ENCODE measurements around the gene ADCYAP1.
"Not testable (repeated sequence)": the region's sequence is repeated elsewhere in the genome, so short reads cannot be mapped to it uniquely, and the experiment has no call there.

The ADCYAP1 gene

DNA sequence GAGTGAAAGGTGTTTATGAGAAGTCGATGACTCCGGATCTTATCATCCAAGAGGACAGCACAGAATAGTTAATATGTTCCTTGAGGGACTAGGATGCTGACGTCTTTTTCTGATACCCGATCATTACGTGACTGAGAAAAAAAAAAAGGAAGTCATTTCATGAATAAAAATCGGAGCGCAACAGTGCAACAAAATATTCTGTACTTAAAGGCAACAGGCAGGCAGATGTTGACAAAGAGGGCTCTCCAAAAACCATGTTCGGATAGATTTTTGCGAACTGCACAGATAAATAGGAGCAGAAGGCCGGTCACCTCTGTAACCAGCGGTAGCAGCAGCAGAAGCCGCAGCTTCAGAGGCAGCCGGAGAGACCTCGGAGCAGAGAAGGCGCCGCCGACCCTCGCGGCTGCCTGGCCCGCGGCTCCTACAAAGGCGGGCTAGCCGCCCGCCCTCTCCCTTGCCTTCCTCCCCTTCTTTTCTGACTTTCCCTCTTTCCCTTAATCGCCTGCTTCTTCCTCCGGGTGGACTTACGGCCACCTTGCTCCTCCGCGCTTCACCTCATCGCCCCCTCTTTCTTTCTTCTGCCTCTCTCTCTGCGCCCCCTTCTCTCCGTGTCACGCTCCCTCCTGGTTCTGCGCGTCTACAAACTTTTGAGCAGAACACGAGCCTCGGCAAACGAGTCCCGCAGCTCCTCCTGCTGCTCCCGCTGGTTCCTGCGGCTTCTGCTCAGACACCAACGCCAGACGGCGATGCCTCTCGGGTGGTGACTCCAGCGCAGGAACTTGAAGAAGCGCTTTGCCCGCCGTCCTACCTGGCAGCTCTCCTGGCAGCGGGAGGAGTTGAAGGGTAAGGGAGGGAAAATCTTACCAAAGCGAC, at the start of gene ADCYAP1:
Gene ADCYAP1, plus strand, starts transcription at position 654 of the 873 bp plus-strand sequence. CDS start 516 bp downstream, outside the sequence.
- DNase-seq: no peak

DNA sequence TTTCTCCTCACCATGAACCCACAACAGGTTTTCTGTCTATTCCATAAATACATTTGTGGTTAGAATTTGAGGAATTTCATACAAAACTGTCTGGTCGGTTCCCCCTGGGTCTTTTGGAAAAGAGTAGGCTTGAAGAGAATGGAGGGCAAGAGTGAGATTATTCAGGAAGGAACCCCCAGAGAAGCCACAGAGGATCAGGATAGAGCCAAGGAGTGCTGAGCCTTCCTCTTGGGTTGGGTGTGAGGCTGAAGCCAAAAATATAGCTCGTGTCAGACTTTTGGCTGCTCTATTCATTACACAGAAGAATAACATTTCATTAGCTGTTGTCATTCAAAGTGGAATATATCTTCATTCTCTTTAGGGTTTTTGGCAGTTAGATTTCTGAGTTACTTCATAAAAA, 46.7 kb upstream of the ADCYAP1 start:
- no peak for DNase-seq

DNA sequence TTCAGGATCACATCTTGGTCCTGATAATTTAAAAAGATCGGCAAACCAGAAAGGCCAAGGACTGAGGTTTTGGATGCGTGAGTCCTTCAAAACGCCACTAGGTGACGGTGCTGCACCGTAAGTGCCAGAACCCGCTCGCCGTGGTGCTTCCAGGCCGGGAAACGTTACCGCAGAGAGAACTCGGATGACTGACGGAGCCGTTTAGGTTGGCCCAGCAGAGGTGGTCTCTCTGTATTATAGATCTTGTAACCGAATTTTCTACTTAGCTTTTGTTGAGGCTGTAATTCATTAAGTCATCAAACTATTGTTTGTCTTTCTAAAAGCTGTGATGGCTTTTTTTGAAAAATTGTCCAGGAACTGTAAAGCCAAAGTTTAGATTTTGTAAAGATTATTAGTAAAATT, 39.8 kb upstream of the ADCYAP1 start:
- peak; percentile 68 for DNase-seq

DNA sequence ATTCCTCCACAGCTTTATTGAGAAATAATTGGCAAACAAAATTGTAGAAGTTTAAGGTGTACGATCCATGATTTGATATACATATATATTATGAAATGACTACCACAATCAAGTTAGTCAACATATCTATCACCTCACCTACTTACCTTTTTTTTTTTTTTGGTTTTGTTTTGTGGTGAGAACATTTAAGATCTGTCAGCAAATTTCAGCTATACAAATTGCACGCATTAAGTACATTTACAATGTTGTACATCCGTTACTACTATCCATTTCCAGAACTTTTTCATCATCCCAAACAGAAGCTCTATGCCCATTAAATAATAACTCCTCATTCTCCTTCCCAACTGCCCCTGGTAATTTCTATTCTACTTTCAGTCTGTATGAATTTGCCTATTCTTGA, 37.4 kb upstream of the ADCYAP1 start:
- no peak for DNase-seq

DNA sequence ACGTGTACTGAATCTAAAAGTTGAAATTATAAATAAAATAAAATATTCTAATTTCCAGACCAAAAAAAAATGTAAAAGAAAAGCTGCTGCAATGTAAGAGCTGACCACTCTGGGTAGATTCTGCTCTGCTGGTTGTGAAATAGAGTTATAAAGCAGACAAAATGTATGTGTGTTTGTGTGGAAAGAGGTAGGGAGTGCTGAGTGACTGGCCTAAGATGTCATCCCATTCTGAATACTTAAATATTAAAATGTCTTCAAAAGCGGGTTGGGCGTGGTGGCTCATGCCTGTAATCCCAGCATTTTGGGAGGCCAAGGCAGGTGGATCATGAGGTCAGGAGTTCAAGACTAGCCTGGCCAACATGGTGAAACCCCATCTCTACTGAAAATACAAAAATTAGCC, 31.2 kb upstream of the ADCYAP1 start:
- not testable (repeated sequence) for DNase-seq

DNA sequence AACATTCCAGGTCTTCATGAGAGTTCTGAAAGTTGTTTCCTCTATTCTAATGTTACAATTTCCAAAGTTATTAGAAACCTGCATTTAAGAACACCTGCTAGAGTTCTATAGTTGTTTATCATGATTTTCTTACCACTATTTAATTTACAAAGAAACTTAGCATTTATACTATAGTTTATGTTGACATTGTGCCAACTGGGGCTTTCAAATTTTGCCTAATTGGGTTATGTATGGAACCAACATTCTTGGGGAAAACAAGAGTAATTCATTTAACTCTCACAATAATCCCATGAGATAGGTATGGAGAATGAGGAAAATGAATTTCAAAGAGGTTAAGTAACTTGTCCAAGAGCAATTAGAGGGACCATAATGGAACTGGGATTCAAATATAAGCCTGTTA, 28.8 kb upstream of the ADCYAP1 start:
- no peak for DNase-seq

DNA sequence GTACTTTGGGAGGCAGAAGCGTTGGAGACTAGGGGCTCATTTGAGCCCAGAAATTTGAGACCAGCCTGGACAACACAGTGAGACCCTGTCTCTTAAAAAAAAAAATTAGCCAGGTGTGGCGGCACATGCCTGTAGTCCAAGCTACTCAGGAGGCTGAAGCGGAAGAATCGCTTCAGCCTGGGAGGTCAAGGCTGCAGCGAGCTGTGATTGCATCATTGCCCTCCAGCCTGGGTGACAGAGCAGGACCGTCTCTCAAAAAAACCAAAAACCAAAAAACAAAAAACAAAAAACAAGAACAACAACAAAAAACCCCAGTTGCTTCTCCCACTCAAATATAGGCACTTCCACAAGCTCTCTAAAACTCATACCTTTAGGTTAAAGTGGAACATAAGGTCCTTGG, 27.4 kb upstream of the ADCYAP1 start:
- no peak for DNase-seq

DNA sequence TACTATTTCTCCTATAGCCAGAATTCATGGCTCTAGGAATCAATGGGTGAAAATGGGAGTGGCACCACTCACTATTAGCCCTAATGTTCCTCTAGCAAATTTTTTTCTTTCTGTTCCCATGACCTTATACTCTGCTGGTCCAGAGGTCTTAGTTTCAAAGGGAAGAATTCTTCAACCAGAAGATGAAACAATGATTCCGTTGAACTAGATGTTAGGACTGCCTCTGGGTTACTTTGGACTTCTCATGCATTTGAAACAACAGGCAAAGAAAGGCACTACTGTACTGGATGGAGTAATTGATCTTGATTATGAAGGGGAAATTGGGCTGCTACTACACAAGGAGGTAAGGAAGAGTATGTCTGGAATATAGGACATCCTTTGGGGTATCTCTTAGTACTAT, 18.6 kb upstream of the ADCYAP1 start:
- DNase-seq: no peak

DNA sequence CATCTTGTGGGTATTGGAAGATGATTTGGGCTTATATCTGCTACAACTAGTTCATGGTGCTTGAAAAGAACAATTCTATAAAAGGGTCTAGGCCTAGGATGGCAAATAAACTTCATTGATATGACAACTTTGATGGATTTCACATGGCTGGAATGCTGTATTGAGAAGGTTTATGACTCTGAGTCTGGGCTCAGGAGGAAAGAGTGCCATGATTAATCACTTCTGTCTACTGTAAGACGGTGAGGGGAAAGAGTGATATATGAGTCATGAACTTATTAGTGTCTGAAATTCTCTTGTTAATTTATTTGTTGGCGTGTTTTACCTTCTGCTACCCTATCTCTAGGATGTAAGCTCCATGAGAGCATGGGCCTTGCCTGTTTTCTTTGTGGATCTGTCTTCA, 17.0 kb upstream of the ADCYAP1 start:
- DNase-seq: no peak

DNA sequence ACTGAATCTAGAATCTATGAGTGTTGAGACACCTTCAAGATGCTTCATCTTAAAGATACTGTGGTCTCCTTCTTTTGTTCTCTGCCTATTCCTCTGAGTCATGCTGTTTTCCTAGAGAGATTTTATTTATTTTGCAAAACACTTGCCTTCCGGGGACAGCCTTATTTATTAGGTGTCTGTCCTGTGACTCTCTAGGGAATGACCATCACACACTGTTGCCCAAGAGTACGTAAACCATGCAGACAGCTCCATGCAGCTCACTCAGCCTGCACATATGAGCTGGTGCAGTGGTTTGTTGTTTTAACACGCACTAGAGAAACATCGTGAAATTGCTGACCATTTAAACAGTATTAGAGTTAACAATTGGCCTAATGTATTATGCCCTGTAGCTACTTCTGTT, 12.4 kb upstream of the ADCYAP1 start:
- DNase-seq: no peak

DNA sequence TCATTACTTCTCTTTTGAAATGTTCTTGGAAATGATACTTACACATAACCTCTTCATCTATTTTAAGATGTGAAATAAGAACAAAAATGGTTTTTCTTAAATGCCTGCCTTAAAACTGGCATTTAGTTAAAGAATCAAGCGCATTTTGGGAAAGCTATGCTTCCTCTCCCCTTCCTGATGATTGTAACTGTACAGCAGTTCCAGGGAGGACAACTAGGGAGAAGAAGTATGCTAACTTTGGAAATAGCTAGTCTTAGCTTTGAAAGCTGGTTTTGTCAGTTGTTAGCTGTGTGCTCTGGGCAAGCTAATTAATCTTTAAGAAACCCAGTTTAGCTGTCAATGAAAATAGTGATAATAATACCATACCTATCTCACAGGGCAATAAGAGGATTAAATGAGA, 8.4 kb upstream of the ADCYAP1 start:
- no peak for DNase-seq

DNA sequence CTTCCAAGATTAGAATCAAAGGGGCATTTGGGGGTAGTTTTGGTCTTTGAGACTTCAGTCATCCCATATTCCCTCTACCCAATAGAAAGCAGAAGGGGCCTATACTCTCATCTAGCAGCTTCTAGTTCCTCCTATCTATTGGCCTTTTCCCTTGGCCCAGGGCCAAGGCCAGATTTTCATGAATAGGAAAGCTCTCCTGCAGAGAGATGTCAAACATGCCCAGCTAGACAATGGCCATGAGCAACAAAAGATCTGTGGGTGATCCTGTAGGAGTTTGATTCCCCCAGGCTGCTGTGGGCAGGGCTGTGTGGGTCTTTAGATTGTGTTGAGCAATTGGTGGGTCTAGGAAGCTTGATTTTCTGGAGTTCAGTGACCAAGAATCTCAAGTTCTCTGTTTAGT, 2.9 kb upstream of the ADCYAP1 start:
- no peak for DNase-seq

DNA sequence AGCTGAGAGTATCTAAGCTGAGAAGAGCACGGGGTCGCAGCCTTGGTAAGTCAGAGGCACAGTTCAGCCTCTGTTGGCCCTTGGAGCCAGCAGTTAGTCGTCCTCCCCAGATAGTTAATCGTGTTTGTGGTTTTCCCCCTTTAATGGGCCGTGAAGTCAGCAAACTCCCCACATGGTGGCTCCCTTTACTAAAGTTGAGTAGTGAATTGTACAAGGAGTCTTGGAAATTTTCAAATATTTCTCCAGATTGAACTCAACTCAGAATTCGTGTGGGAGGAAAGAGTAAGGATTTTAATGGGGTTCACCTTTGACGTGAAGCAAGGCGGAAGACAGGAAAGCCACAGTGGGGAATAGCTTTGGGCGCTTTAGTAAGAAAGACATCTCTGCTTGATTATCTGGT, 2.4 kb upstream of the ADCYAP1 start:
- DNase-seq: no peak

DNA sequence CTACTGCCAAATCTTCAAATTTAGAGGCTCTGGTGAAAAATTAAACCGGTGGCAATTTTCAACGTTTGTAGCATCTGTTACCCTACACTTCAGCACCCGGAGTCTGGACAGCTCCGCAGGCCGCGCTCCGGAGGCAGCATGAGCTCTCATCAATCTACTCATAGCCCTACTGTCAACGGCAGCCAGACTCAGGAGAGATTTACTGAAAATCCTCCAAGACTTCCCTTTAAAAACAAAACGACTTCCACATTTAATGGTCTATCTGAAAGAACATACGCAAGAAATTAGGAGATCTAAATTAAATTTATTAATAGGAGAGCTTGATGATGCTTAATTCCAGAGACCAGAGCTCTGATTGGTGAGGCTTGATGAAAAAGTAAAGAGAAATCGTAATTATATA, 970 bp upstream of the ADCYAP1 start:
- DNase-seq: no peak

DNA sequence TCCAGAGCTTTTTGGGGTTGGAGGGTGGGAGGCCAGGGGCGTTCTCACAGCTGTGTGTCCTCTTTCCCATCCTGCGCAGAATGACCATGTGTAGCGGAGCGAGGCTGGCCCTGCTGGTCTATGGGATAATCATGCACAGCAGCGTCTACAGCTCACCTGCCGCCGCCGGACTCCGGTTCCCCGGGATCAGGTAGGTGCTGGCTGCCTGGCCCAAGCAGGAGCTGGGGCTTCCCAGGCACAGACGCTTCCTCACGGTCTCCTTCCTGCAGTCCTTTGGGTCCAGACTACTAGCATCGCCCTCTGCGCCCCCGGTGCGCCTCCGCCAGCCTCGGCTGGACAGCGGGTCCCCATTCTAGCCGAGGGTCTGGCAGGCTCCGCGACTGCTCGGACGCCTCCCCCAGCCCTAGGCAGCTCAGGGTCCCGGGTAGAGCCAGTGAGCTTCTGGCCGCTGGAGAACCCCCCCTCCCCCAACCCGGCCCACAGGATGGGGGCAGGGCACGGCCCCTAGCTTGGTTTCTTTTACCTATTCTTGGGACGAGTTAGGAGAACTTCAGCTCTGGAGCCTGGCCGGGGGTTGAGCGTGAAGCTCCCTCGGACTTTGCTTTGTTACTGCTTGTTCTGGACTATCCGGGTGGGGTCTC, 756 bp downstream of the ADCYAP1 start:
- DNase-seq: no peak

DNA sequence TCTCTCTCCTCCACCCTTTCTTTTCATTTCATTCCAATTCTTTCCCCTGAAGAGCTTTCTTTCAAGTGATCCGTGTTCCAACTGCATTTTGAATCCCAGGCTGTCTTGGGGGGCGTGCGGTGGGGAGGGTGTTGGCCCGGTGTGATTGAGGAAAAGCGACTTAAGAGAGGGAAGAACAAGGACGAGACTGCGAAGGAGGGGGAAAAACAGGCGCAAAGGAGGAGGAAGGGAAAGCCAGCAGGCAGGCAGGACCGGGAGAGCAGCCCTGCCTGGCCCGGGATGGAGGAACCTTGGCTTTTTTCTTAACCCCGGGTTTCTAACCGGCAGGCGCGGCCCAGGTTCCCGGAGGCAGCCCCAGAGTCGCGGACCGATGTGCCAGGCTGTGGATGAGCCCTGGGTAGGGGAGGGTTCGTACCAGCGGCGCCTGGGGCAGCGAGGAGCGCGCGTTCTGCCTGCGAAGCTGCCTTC, 1.3 kb downstream of the ADCYAP1 start:
- no peak for DNase-seq

DNA sequence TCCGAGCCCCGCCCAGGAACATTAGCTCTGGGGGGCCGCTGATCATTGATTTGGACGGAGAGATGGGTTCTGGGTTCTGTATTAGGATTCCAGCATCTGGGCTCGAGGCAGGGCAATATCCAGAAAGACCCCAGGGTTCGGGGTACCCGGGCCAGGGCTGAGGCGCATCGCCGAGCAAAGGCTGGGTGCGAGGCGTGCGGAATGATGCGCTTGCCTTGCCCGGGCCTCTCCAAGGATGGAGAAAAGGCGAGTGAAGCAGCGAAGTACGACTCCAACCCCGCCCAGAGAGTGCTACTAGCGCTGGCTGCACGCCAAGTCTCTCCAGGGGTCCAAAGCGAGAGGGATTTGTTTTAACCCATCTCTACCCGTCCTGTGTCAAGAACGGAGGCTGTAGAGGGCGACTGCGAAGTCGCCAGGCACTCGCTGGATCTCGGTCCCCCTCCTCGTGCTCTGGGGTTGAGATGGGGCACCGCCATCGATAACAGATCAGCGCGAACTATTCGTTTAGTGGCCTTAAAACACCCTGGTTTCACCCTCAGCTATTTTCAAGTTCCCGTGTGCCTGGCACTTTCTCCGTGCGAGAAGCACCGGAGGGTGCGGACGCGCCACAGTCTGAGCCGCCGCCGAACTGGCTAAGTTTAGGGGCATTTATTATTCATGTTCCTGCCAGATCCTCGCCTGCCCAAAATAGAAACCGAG, 1.9 kb downstream of the ADCYAP1 start:
- DNase-seq: no peak

DNA sequence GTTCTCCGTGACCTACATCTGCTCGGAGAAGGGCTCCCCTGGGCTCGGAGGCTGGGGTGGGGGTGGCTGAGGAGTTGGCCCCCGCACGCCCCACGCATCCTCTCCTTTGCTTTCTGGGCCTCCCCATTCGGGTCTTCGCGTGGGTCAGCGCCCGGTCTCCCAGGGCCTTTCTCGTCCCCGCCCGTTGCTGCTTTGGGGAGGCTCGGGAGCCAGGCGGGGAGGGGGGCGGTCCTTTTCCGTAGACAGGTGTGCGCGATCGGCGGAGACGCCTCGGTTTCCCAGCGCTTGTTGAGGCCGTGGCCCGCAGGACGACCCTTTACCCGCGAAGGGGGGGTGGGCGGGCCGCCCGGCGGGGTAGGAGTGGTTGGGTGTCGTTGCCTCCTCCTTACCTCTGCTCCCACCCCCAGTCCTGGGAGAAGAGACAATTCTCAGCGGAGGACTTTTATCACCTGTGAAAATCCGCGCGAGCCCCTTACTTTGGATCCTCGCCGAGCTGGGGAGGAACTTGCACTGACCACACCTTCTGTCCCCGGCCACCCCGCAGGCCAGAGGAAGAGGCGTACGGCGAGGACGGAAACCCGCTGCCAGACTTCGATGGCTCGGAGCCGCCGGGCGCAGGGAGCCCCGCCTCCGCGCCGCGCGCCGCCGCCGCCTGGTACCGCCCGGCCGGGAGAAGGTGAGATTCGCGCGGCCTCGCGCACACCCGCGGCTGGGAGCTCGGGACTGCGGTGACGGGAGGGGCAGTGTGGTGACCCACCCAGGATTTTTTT, 2.6 kb downstream of the ADCYAP1 start:
- DNase-seq: no peak

DNA sequence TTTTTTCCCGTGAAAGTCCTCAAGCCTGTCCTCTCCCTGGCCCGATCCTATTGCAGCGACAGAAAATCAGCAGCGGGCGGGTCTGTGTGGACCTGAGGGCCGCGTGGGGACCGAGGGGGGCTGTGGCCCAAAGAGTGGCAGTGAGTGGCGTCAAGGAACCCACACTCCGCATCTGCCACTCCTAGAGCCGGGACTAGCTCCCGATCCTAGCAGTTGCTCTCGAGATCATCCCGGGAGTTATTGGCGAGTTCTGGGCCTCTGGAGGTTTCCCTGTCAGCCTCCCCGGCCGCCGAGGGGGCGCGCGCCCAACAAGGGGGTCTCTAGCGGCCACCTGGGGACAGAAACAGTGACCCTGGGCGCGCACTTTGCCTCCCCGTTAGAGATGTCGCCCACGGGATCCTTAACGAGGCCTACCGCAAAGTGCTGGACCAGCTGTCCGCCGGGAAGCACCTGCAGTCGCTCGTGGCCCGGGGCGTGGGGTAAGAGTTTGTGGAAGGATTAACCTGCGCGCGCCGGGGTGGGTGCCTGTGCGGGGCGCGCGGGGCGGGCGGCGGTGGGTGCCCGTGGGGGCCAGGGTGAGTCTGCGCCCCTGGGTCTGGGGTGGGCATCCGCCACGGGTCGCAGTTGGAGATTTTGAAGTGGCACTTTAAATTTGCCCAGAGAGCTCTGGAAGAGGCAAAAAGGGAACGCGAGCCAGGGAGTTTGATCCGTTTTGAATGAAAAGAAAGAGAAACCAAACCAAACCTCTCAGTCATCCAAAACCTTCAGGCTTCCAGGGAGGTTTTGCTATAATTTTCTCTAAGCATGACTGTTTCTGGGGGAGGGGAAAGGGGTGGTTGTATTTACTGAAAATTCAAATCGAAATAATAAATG, 3.5 kb downstream of the ADCYAP1 start:
- no peak for DNase-seq

DNA sequence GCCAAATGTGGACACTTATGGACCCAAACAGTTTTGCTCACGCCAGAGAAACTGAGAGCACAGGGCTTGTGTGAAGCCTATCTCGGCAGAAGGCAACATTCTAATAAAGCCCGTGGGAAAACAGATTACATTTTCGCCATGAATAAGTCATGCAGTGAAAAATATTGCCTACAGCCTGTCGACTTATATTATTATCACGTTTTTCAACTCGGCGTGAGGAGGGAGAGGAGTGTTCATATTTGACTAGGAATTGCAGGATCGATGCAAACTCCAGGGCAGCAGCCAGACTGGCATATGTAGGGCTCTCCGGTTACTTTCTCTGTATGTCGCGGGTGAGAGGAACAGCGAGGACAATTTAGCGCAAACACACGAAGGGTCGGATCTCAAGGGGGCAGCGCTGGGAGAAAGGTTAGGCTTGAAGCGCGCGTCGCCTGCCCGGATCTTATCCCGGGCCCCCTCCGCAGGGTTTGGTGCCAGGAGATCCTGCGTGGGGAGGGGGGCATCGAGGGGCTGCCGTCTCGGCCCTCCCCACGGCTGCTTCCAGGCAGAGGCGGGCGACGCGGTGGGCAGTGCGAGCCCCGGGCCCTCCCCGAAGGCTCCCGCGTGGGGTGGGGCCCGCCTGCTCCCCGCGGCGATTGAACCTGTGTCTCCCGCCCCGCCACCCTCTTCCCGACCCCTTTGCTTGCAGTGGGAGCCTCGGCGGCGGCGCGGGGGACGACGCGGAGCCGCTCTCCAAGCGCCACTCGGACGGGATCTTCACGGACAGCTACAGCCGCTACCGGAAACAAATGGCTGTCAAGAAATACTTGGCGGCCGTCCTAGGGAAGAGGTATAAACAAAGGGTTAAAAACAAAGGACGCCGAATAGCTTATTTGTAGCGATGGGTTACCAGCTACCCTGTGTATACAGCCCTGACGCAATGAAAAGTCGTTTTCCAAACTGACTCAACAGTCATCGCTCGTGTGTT, 4.4 kb downstream of the ADCYAP1 start:
- DNase-seq: no peak

DNA sequence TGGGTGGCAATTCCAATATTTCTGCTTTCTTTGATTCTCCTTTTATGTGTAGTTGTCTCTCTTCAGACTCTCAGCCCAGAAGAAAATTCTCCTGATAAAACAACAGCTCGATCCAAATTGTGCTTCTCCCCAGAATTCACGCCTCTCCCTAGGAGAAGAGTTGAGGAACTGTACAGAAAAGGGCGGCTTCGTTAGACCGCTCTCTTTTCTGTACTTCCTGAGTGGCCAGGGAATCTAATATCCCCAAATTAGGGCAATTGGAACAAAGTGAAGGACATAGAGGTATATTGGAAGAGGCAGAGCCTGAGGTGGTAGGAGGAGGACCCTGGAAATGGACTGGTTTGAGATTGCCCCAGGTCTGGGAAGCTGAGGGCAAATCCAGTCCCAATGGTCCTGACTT, 5.6 kb downstream of the ADCYAP1 start:
- no peak for DNase-seq

All from CD4-positive, alpha-beta T cell treated with Interleukin-6 for 4 hours (primary cell).